Measurements from ENCODE around the gene RABEP2. TPM values are rescaled to one million over a fixed set of nuclear protein-coding genes. Genes with fewer than 3 reads are reported as not detected.

The RABEP2 gene
- polyA plus RNA-seq, 2 of the 4 experiments (the other 2 are of a cell fraction), result 6.0 to 13.7 TPM

- peak overlapping the region in 1 of 2 experiments; percentile 70; a peak in 3 of 6 replicates for H3K27ac ChIP-seq
- POLR2A ChIA-PET, result no interaction called here
- no peak for FAIRE-seq
- ATAC-seq, result peak; percentile 17 to 48; a peak in 3 of 6 replicates
- no peak overlapping the region for H3K4me3 ChIP-seq
- WGBS (ENCODE audit: missing lambda C conversion rate), result 70% methylated on average over 18 of the region's 19 CpGs
- H3K9me3 ChIP-seq, result no peaks in the 10 kb centered on the region
- CTCF ChIA-PET, result interaction anchor here (0.6 to 6.8 kb wide), 4 partner anchors 21 to 62 kb away, joined by 3 to 41 read pairs (median 4); no protein-coding TSS in a partner anchor
- peaks cover 9% of the 10 kb centered on the region; the same call in 1 of the 3 replicates for H3K4me1 ChIP-seq
- TF ChIP-seq HES2 (IDR thresholded peaks at IDR 0.05) (no peak), FOSL2 (IDR thresholded peaks at IDR 0.05) (no peak), FOSL2 (CRISPR knock-in tag; IDR thresholded peaks at IDR 0.05) (peak; percentile 61), PHF8 (IDR thresholded peaks at IDR 0.05; ENCODE audit: borderline replicate concordance, low read depth) (no peak), TP53 (CRISPR knock-in tag; IDR thresholded peaks at IDR 0.05) (no peak), BCL3 (IDR thresholded peaks at IDR 0.05) (no peak), HOXB13 (CRISPR knock-in tag; IDR thresholded peaks at IDR 0.05; ENCODE audit: low read depth) (no peak)
- no peak overlapping the region for H3K4me2 ChIP-seq
- peak in 1 of 2 experiments; percentile 55 for DNase-seq (ENCODE audit: low read depth in 1 of 2, low spot score in 1 of 2)
These were observed 14.7 kb downstream of the RABEP2 start for GRCh38 chr16:28910086-28911031.

GRCh38 chr16:28905800-28906372 is 19.2 kb downstream of the RABEP2 start:
- DNase-seq (ENCODE audit: low read depth in 1 of 2, low spot score in 1 of 2), result no peak
- no peak overlapping the region for H3K27ac ChIP-seq
- WGBS (ENCODE audit: missing lambda C conversion rate), result 92% methylated on average over 21 of the region's 24 CpGs
- H3K4me3 ChIP-seq, result no peak overlapping the region
- TF ChIP-seq FOSB (CRISPR knock-in tag; IDR thresholded peaks at IDR 0.05), result no peak
- TF ChIP-seq ZSCAN20 (CRISPR knock-in tag; IDR thresholded peaks at IDR 0.05), result no peak
- no peak for TF ChIP-seq SMC3 (IDR thresholded peaks at IDR 0.05)
- no peak for TF ChIP-seq ZC3H11A (IDR thresholded peaks at IDR 0.05)
- no peak for TF ChIP-seq PBX3 (IDR thresholded peaks at IDR 0.05)
- no peak for TF ChIP-seq ESRRA (IDR thresholded peaks at IDR 0.05; ENCODE audit: borderline replicate concordance, low read length)
- no peak for TF ChIP-seq TP53 (CRISPR knock-in tag; IDR thresholded peaks at IDR 0.05)
- TF ChIP-seq BCL3 (IDR thresholded peaks at IDR 0.05), result no peak
- H3K9me3 ChIP-seq, result no peaks in the 10 kb centered on the region
- ATAC-seq, result no peak
- ChIA-PET CTCF (interaction anchor here (0.8 to 6.8 kb wide), 3 partner anchors 15 to 40 kb away, joined by 3 to 41 read pairs (median 7); no protein-coding TSS in a partner anchor), POLR2A (no interaction called here)
- H3K4me1 ChIP-seq, result peaks cover 8% of the 10 kb centered on the region; the same call in 1 of the 3 replicates
- H3K4me2 ChIP-seq, result no peak overlapping the region
- no peak for FAIRE-seq

GRCh38 chr16:28905229-28905754 is 19.7 kb downstream of the RABEP2 start:
- WGBS (ENCODE audit: missing lambda C conversion rate), result 89% methylated on average over 3 of the region's 9 CpGs
- ATAC-seq (peak in 1 of 2 experiments; percentile 13; a peak in 2 of 6 replicates), DNase-seq (ENCODE audit: low read depth in 1 of 2, low spot score in 1 of 2) (no peak), FAIRE-seq (no peak)
- H3K4me3 ChIP-seq, result no peak overlapping the region
- no peaks in the 10 kb centered on the region for H3K9me3 ChIP-seq
- CTCF ChIA-PET, result interaction anchor here (0.8 to 2.2 kb wide), 3 partner anchors 15 to 40 kb away, joined by 3 to 7 read pairs (median 4); no protein-coding TSS in a partner anchor
- peaks cover 2% of the 10 kb centered on the region; the same call in 1 of the 3 replicates for H3K4me1 ChIP-seq
- H3K27ac ChIP-seq, result no peak overlapping the region
- no peak overlapping the region for H3K4me2 ChIP-seq
- POLR2A ChIA-PET, result no interaction called here
- TF ChIP-seq BCL3 (IDR thresholded peaks at IDR 0.05), result no peak
- TF ChIP-seq RCOR1 (IDR thresholded peaks at IDR 0.05; ENCODE audit: low read depth, low read length), result no peak
- TF ChIP-seq HOXB5 (CRISPR knock-in tag; IDR thresholded peaks at IDR 0.05), result no peak
- no peak for TF ChIP-seq MAZ (IDR thresholded peaks at IDR 0.05; ENCODE audit: borderline replicate concordance, low read depth, low read length)
- no peak for TF ChIP-seq NFE2L2 (conservative IDR thresholded peaks at IDR 0.05; ENCODE audit: low read length)
- no peak for TF ChIP-seq KDM1A (IDR thresholded peaks at IDR 0.05; ENCODE audit: low read depth)
- TF ChIP-seq TP53 (CRISPR knock-in tag; IDR thresholded peaks at IDR 0.05), result no peak
- no peak for TF ChIP-seq CTCF (IDR thresholded peaks at IDR 0.05)
- TF ChIP-seq CBX2 (IDR thresholded peaks at IDR 0.05; ENCODE audit: borderline replicate concordance, low read depth), result no peak
- no peak for TF ChIP-seq ZC3H11A (IDR thresholded peaks at IDR 0.05)
- TF ChIP-seq HDAC2 (IDR thresholded peaks at IDR 0.05), result no peak
- TF ChIP-seq RNF2 (IDR thresholded peaks at IDR 0.05; ENCODE audit: borderline replicate concordance, low read depth), result no peak
- no peak for TF ChIP-seq MAFK (IDR thresholded peaks at IDR 0.05; ENCODE audit: partially characterized antibody)
- TF ChIP-seq POLR2A (IDR thresholded peaks at IDR 0.05; ENCODE audit: low read length), result no peak
- TF ChIP-seq ZSCAN20 (CRISPR knock-in tag; IDR thresholded peaks at IDR 0.05), result no peak

Measured in A549 (cell line).